ENCODE results near the gene C12orf57.

Gene C12orf57

DNA sequence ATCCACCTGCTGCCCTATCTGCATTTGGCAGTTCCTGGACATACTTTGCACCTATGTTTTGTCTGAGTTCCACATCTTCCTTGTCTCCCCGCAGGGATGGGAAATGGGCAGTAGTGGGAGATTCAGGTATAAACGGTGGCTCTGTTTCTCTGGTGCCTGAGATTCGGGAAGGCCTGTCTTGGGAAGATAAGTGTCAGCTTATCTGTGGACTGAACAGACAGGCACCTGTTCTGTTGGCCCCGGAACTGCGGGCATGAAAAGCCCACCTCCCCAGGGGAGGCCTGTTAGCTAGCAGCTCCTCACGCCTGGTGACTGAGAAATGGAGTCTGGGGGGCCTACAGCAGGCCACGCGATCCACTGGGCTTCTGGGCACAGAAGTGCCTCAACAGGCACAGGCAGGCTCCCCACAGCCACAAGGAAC lies 20.8 kb downstream of the C12orf57 start:
- WGBS: 87% methylated on average over 8 of the region's 8 CpGs
- H3K9me3 ChIP-seq (ENCODE audit: insufficient read depth, low read depth, low read length): no peaks in the 10 kb centered on the region
- peak overlapping the region; percentile 77; the same call in 1 of the 2 replicates for H3K27ac ChIP-seq (ENCODE audit: low read depth, low read length)
- no peaks in the 10 kb centered on the region for H3K27me3 ChIP-seq (ENCODE audit: insufficient read depth, low read length)
- peaks cover 30% of the 10 kb centered on the region for H3K4me1 ChIP-seq (ENCODE audit: insufficient read depth, low read length)
- no peak overlapping the region; the same call in 1 of the 2 replicates for H3K4me3 ChIP-seq (ENCODE audit: low read length)
- H3K36me3 ChIP-seq (ENCODE audit: insufficient read depth, low read length): peaks cover 52% of the 10 kb centered on the region
- peak overlapping the region; percentile 40; the same call in 1 of the 2 replicates for H3K9ac ChIP-seq (ENCODE audit: low read depth, low read length)

DNA sequence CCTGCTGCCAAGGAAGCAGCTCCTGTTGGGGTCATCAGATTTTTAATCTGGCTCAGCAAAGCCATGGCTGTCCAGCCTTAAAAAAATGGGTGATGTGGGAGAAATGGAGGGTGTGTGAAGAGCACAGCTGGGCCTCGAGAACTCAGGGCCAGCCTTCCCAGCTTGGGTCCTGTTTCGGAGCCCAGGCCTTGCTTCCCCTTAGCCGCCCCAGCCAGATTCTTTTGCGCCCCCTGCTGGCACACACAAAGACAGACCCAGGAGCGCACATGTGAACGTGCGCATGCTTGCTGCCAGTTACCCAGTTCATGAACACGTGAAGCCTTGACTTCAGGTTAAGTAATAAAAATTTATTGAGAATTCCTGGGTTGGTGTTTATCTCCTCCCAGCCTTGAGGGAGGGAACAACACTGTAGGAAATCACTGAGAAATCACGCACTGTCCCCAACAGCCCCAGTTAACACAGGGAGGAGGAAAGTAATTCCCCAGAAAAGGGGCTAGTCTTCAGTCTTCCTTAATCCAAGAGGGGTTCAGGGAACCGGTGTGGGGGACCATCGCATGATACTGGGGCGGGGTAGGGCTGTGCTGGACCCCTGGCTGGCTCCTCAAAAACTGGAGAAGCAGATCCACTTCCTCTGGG lies 21.3 kb downstream of the C12orf57 start:
- no peak overlapping the region for H3K4me3 ChIP-seq (ENCODE audit: low read length)
- no peaks in the 10 kb centered on the region for H3K9me3 ChIP-seq (ENCODE audit: insufficient read depth, low read depth, low read length)
- H3K27me3 ChIP-seq (ENCODE audit: insufficient read depth, low read length): no peaks in the 10 kb centered on the region
- no peak overlapping the region for H3K9ac ChIP-seq (ENCODE audit: low read depth, low read length)
- peak overlapping the region; percentile 77; the same call in 1 of the 2 replicates for H3K27ac ChIP-seq (ENCODE audit: low read depth, low read length)
- peaks cover 52% of the 10 kb centered on the region for H3K36me3 ChIP-seq (ENCODE audit: insufficient read depth, low read length)
- 51% methylated on average over 12 of the region's 12 CpGs for WGBS
- H3K4me1 ChIP-seq (ENCODE audit: insufficient read depth, low read length): peaks cover 30% of the 10 kb centered on the region

- Histone ChIP-seq H3K27me3 (ENCODE audit: insufficient read depth, low read length) (no peaks in the 10 kb centered on the region), H3K27ac (ENCODE audit: low read depth, low read length) (no peak overlapping the region; the same call in 1 of the 2 replicates), H3K9me3 (ENCODE audit: insufficient read depth, low read depth, low read length) (no peaks in the 10 kb centered on the region), H3K4me3 (ENCODE audit: low read length) (no peak overlapping the region), H3K9ac (ENCODE audit: low read depth, low read length) (no peak overlapping the region), H3K36me3 (ENCODE audit: insufficient read depth, low read length) (peaks cover 52% of the 10 kb centered on the region), H3K4me1 (ENCODE audit: insufficient read depth, low read length) (peaks cover 29% of the 10 kb centered on the region)
- WGBS: 82% methylated on average over 3 of the region's 4 CpGs
Observed at GRCh38 chr12:6965714-6966113, 21.9 kb downstream of the C12orf57 start.

- Histone ChIP-seq H3K36me3 (ENCODE audit: insufficient read depth, low read length) (peaks cover 52% of the 10 kb centered on the region), H3K4me3 (ENCODE audit: low read length) (no peak overlapping the region)
- WGBS: 95% methylated on average over 7 of the region's 7 CpGs
Observed at GRCh38 chr12:6966351-6966750, 22.5 kb downstream of the C12orf57 start.

GRCh38 chr12:6967651-6968100 lies 23.9 kb downstream of the C12orf57 start:
- H3K4me1 ChIP-seq (ENCODE audit: insufficient read depth, low read length): peaks cover 14% of the 10 kb centered on the region
- no peak overlapping the region for H3K9ac ChIP-seq (ENCODE audit: low read depth, low read length)
- H3K36me3 ChIP-seq (ENCODE audit: insufficient read depth, low read length): peaks cover 56% of the 10 kb centered on the region
- H3K27me3 ChIP-seq (ENCODE audit: insufficient read depth, low read length): no peaks in the 10 kb centered on the region
- H3K4me3 ChIP-seq (ENCODE audit: low read length): no peak overlapping the region
- H3K27ac ChIP-seq (ENCODE audit: low read depth, low read length): no peak overlapping the region
- WGBS: 94% methylated on average over 10 of the region's 10 CpGs
- H3K9me3 ChIP-seq (ENCODE audit: insufficient read depth, low read depth, low read length): no peaks in the 10 kb centered on the region

More at GRCh38 chr12:6966351-6966750, 22.5 kb downstream of the C12orf57 start:
- Histone ChIP-seq H3K27ac (ENCODE audit: low read depth, low read length) (no peak overlapping the region; the same call in 1 of the 2 replicates), H3K27me3 (ENCODE audit: insufficient read depth, low read length) (no peaks in the 10 kb centered on the region), H3K9me3 (ENCODE audit: insufficient read depth, low read depth, low read length) (no peaks in the 10 kb centered on the region), H3K4me1 (ENCODE audit: insufficient read depth, low read length) (peaks cover 23% of the 10 kb centered on the region), H3K9ac (ENCODE audit: low read depth, low read length) (no peak overlapping the region)

GRCh38 chr12:6968426-6968825 lies 24.6 kb downstream of the C12orf57 start:
- Histone ChIP-seq H3K4me1 (ENCODE audit: insufficient read depth, low read length) (peaks cover 12% of the 10 kb centered on the region), H3K27ac (ENCODE audit: low read depth, low read length) (no peak overlapping the region), H3K36me3 (ENCODE audit: insufficient read depth, low read length) (peaks cover 56% of the 10 kb centered on the region), H3K9ac (ENCODE audit: low read depth, low read length) (peak overlapping the region; percentile 95), H3K9me3 (ENCODE audit: insufficient read depth, low read depth, low read length) (no peaks in the 10 kb centered on the region), H3K27me3 (ENCODE audit: insufficient read depth, low read length) (no peaks in the 10 kb centered on the region), H3K4me3 (ENCODE audit: low read length) (peak overlapping the region; percentile 86; the same call in 1 of the 2 replicates)
- WGBS: 97% methylated on average over 9 of the region's 9 CpGs

- H3K27me3 ChIP-seq (ENCODE audit: insufficient read depth, low read length): no peaks in the 10 kb centered on the region
- no peaks in the 10 kb centered on the region for H3K9me3 ChIP-seq (ENCODE audit: insufficient read depth, low read depth, low read length)
- H3K9ac ChIP-seq (ENCODE audit: low read depth, low read length): peak overlapping the region; percentile 95
- peak overlapping the region; percentile 94 for H3K27ac ChIP-seq (ENCODE audit: low read depth, low read length)
- H3K4me3 ChIP-seq (ENCODE audit: low read length): peak overlapping the region; percentile 86
- H3K36me3 ChIP-seq (ENCODE audit: insufficient read depth, low read length): peaks cover 61% of the 10 kb centered on the region
- WGBS: 1% methylated on average over 31 of the region's 31 CpGs
- H3K4me1 ChIP-seq (ENCODE audit: insufficient read depth, low read length): peaks cover 12% of the 10 kb centered on the region
Observed at GRCh38 chr12:6970096-6970527, 26.3 kb downstream of the C12orf57 start.

- Histone ChIP-seq H3K27ac (ENCODE audit: low read depth, low read length) (no peak overlapping the region), H3K9ac (ENCODE audit: low read depth, low read length) (no peak overlapping the region), H3K27me3 (ENCODE audit: insufficient read depth, low read length) (no peaks in the 10 kb centered on the region), H3K36me3 (ENCODE audit: insufficient read depth, low read length) (peaks cover 62% of the 10 kb centered on the region), H3K4me3 (ENCODE audit: low read length) (no peak overlapping the region), H3K9me3 (ENCODE audit: insufficient read depth, low read depth, low read length) (no peaks in the 10 kb centered on the region), H3K4me1 (ENCODE audit: insufficient read depth, low read length) (peaks cover 6% of the 10 kb centered on the region)
- WGBS: 94% methylated on average over 6 of the region's 6 CpGs
Observed at GRCh38 chr12:6974180-6974579, 30.4 kb downstream of the C12orf57 start.

DNA sequence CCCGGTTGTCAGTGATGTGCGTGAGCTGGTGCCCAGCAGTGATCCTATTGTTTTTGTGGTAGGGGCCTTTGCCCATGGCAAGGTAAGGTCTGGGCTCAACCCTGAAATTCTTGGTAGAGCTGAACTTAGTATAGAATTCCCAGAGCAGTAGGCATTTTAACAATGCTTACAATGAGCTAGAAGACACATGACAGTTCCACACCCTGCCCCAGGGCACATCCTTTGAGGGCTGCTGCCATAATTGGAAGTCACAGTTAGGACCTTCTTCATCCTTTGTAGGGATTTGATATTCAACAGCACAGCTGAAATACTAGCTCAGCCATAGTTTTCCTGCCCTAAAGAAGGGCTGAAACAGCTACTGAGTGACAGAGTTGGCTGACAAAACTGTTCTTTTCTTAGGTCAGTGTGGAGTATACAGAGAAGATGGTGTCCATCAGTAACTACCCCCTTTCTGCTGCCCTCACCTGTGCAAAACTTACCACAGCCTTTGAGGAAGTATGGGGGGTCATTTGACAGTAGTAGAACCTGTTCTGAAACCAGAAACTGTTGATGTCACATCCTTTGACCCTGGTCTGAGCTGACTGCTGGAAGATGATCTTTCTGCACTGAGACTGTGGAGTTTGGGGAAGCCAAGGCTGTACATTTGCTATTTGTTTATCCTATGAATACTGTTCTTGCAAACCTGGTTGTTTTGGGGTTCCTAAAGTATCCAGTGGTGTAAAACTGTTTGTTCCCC lies 31.6 kb downstream of the C12orf57 start:
- WGBS: 98% methylated on average over 2 of the region's 2 CpGs
- Histone ChIP-seq H3K36me3 (ENCODE audit: insufficient read depth, low read length) (peaks cover 72% of the 10 kb centered on the region), H3K27ac (ENCODE audit: low read depth, low read length) (no peak overlapping the region)

GRCh38 chr12:6977653-6978052 lies 33.8 kb downstream of the C12orf57 start:
- Histone ChIP-seq H3K27ac (ENCODE audit: low read depth, low read length) (no peak overlapping the region), H3K9me3 (ENCODE audit: insufficient read depth, low read depth, low read length) (no peaks in the 10 kb centered on the region), H3K36me3 (ENCODE audit: insufficient read depth, low read length) (peaks cover 81% of the 10 kb centered on the region), H3K9ac (ENCODE audit: low read depth, low read length) (no peak overlapping the region), H3K27me3 (ENCODE audit: insufficient read depth, low read length) (no peaks in the 10 kb centered on the region), H3K4me3 (ENCODE audit: low read length) (no peak overlapping the region), H3K4me1 (ENCODE audit: insufficient read depth, low read length) (no peaks in the 10 kb centered on the region)
- WGBS: 90% methylated on average over 10 of the region's 10 CpGs

More for the DNA sequence above, 31.6 kb downstream of the C12orf57 start:
- peaks cover 4% of the 10 kb centered on the region for H3K4me1 ChIP-seq (ENCODE audit: insufficient read depth, low read length)
- H3K27me3 ChIP-seq (ENCODE audit: insufficient read depth, low read length): no peaks in the 10 kb centered on the region
- H3K4me3 ChIP-seq (ENCODE audit: low read length): no peak overlapping the region
- no peaks in the 10 kb centered on the region for H3K9me3 ChIP-seq (ENCODE audit: insufficient read depth, low read depth, low read length)
- H3K9ac ChIP-seq (ENCODE audit: low read depth, low read length): no peak overlapping the region

GRCh38 chr12:6978188-6978587 lies 34.4 kb downstream of the C12orf57 start:
- Histone ChIP-seq H3K9ac (ENCODE audit: low read depth, low read length) (no peak overlapping the region), H3K4me3 (ENCODE audit: low read length) (no peak overlapping the region), H3K27ac (ENCODE audit: low read depth, low read length) (no peak overlapping the region), H3K27me3 (ENCODE audit: insufficient read depth, low read length) (no peaks in the 10 kb centered on the region), H3K9me3 (ENCODE audit: insufficient read depth, low read depth, low read length) (no peaks in the 10 kb centered on the region), H3K36me3 (ENCODE audit: insufficient read depth, low read length) (peaks cover 84% of the 10 kb centered on the region), H3K4me1 (ENCODE audit: insufficient read depth, low read length) (no peaks in the 10 kb centered on the region)
- WGBS: 95% methylated on average over 6 of the region's 6 CpGs
